ENCODE measurements around the gene TM4SF20. TPM values are rescaled to one million over a fixed set of nuclear protein-coding genes. Genes with fewer than 3 reads are reported as not detected.
"Not testable (repeated sequence)": the region's sequence is repeated elsewhere in the genome, so short reads cannot be mapped to it uniquely, and the experiment has no call there.

TM4SF20 gene
- total and polyA plus RNA-seq, 2 donors (not counting 1 experiment from before 2014, with no cell fraction given) = 1.3 TPM; not detected in 1

GRCh38 chr2:227389231-227389630 lies 10.1 kb upstream of the TM4SF20 start:
- no peak for DNase-seq (ENCODE audit: low read depth in 2 of 2)
- Histone ChIP-seq H3K27me3 (ENCODE audit: control insufficient read depth, insufficient read depth, low read length) (no peaks in the 10 kb centered on the region), H3K36me3 (ENCODE audit: control insufficient read depth, insufficient read depth, low read length) (no peaks in the 10 kb centered on the region), H4K20me1 (ENCODE audit: control insufficient read depth, extremely low read depth, insufficient read depth, low read length) (no peaks in the 10 kb centered on the region), H3K4me1 (ENCODE audit: control insufficient read depth, extremely low read depth, insufficient read depth, low read length) (peaks cover 2% of the 10 kb centered on the region), H3K9ac (ENCODE audit: insufficient read depth, low read length) (no peak overlapping the region), H2AFZ (ENCODE audit: low read length) (no peak overlapping the region), H3K9me3 (ENCODE audit: control insufficient read depth, insufficient read depth, low read depth, low read length) (no peaks in the 10 kb centered on the region), H3K4me2 (ENCODE audit: extremely low read depth, insufficient read depth, low read length) (no peak overlapping the region), H3K79me2 (ENCODE audit: control insufficient read depth, insufficient read depth, low read length) (no peaks in the 10 kb centered on the region), H3K27ac (ENCODE audit: insufficient read depth, low read length) (peak overlapping the region; percentile 42), H3K4me3 (replicated peaks in 1 of 4; ENCODE audit: control extremely low read depth in 1 of 4, insufficient read depth in 1 of 4, low read depth in 3 of 4, low read length in 4 of 4) (no peak overlapping the region)
- TF ChIP-seq CTCF (conservative IDR thresholded peaks at IDR 0.05 in 1 of 2, IDR thresholded peaks at IDR 0.05 in 1 of 2; ENCODE audit: low read depth in 1 of 2, low read length in 2 of 2) = no peak
- TF ChIP-seq EZH2 (IDR thresholded peaks at IDR 0.05; ENCODE audit: low read length, missing control alignments) = no peak

GRCh38 chr2:227388537-227389011 lies 9.5 kb upstream of the TM4SF20 start:
- Histone ChIP-seq H3K9ac (ENCODE audit: insufficient read depth, low read length) (no peak overlapping the region), H3K27ac (ENCODE audit: insufficient read depth, low read length) (peak overlapping the region; percentile 80), H3K4me1 (ENCODE audit: control insufficient read depth, extremely low read depth, insufficient read depth, low read length) (peaks cover 2% of the 10 kb centered on the region), H4K20me1 (ENCODE audit: control insufficient read depth, extremely low read depth, insufficient read depth, low read length) (no peaks in the 10 kb centered on the region), H3K36me3 (ENCODE audit: control insufficient read depth, insufficient read depth, low read length) (no peaks in the 10 kb centered on the region), H3K9me3 (ENCODE audit: control insufficient read depth, insufficient read depth, low read depth, low read length) (no peaks in the 10 kb centered on the region), H3K4me2 (ENCODE audit: extremely low read depth, insufficient read depth, low read length) (no peak overlapping the region), H3K4me3 (replicated peaks in 1 of 4; ENCODE audit: control extremely low read depth in 1 of 4, insufficient read depth in 1 of 4, low read depth in 3 of 4, low read length in 4 of 4) (no peak overlapping the region), H2AFZ (ENCODE audit: low read length) (no peak overlapping the region), H3K27me3 (ENCODE audit: control insufficient read depth, insufficient read depth, low read length) (no peaks in the 10 kb centered on the region), H3K79me2 (ENCODE audit: control insufficient read depth, insufficient read depth, low read length) (no peaks in the 10 kb centered on the region)
- TF ChIP-seq CTCF (conservative IDR thresholded peaks at IDR 0.05 in 1 of 2, IDR thresholded peaks at IDR 0.05 in 1 of 2; ENCODE audit: low read depth in 1 of 2, low read length in 2 of 2) (no peak), EZH2 (IDR thresholded peaks at IDR 0.05; ENCODE audit: low read length, missing control alignments) (no peak)
- peak; percentile 94 to 96 for DNase-seq (ENCODE audit: low read depth in 2 of 2)

- H3K4me2 ChIP-seq (ENCODE audit: extremely low read depth, insufficient read depth, low read length); H3K9me3 ChIP-seq (ENCODE audit: control insufficient read depth, insufficient read depth, low read depth, low read length); H3K27me3 ChIP-seq (ENCODE audit: control insufficient read depth, insufficient read depth, low read length); H2AFZ ChIP-seq (ENCODE audit: low read length); H3K9ac ChIP-seq (ENCODE audit: insufficient read depth, low read length); H3K36me3 ChIP-seq (ENCODE audit: control insufficient read depth, insufficient read depth, low read length); H3K4me1 ChIP-seq (ENCODE audit: control insufficient read depth, extremely low read depth, insufficient read depth, low read length); H3K79me2 ChIP-seq (ENCODE audit: control insufficient read depth, insufficient read depth, low read length); DNase-seq (ENCODE audit: low read depth in 2 of 2); H4K20me1 ChIP-seq (ENCODE audit: control insufficient read depth, extremely low read depth, insufficient read depth, low read length); H3K4me3 ChIP-seq (replicated peaks in 1 of 4; ENCODE audit: control extremely low read depth in 1 of 4, insufficient read depth in 1 of 4, low read depth in 3 of 4, low read length in 4 of 4): not testable (repeated sequence)
- peak within 1 kb of the TSS; percentile 80 for H3K27ac ChIP-seq (ENCODE audit: insufficient read depth, low read length)
These were observed 8.5 kb upstream of the TM4SF20 start, which contains the start of gene SCYGR1 for GRCh38 chr2:227387583-227387982. TSS of gene SCYGR1 (minus strand) at chr2:227387949. CDS start at chr2:227387949, 0 bp downstream.
